Esophagus (tissue), 2 donors: ENCODE results near the gene KMT2A. TPM values are rescaled to one million over a fixed set of nuclear protein-coding genes. Genes with fewer than 3 reads are reported as not detected.

Experiments used
- H3K27ac ChIP-seq, 2 donors: one replicate each; pipeline ENCODE4 v1.5.1; 2013; ENCODE audit warnings: low read depth in 2 of 2, mild to moderate bottlenecking in 2 of 2, inconsistent platforms in 1 of 2, low read length in 1 of 2, moderate library complexity in 1 of 2
- H3K27me3 ChIP-seq, 2 donors: one replicate each; pipeline ENCODE4 v1.6.1; 2013; ENCODE audit warnings: low read length in 2 of 2, control low read depth in 1 of 2, mild to moderate bottlenecking in 1 of 2; ENCODE audit not compliant: insufficient read depth in 2 of 2, control insufficient read depth in 1 of 2
- H3K36me3 ChIP-seq, 2 donors: one replicate each; pipeline ENCODE4 v1.6.1; 2013; ENCODE audit warnings: low read length in 1 of 2; ENCODE audit not compliant: control insufficient read depth in 2 of 2, insufficient read depth in 2 of 2
- H3K4me1 ChIP-seq, 2 donors: one replicate each; pipeline ENCODE4 v1.6.1; 2013; ENCODE audit warnings: low read length in 1 of 2; ENCODE audit not compliant: control insufficient read depth in 2 of 2, insufficient read depth in 2 of 2
- H3K4me3 ChIP-seq, 2 donors: one replicate each; pipeline ENCODE4 v1.5.1; 2013; ENCODE audit warnings: low read length in 2 of 2, mild to moderate bottlenecking in 2 of 2, low read depth in 1 of 2, moderate library complexity in 1 of 2
- H3K9me3 ChIP-seq, 2 donors: one replicate each; pipeline ENCODE4 v1.6.1; 2013; ENCODE audit warnings: mild to moderate bottlenecking in 2 of 2, low read depth in 1 of 2, low read length in 1 of 2, moderate library complexity in 1 of 2; ENCODE audit not compliant: control insufficient read depth in 2 of 2, insufficient read depth in 1 of 2
- WGBS, 2 donors: extraction: QIAGEN DNeasy Blood & Tissue Kit; methylation state at CpG; one replicate each; pipeline ENCODE4 v1.1.7; 2013; 5-methylcytosine and 5-hydroxymethylcytosine counted together
- polyA plus RNA-seq, 2 donors: library from polyadenylated mRNA; stranded (reverse); fragments of 200-250 nt; gene quantifications; one replicate each; pipeline ENCODE4 v1.2.3, GENCODE V29; 2013
- donor health status: healthy with polysubstance abuse.
- donor health status: Bipolar disorder and iron deficiency.

KMT2A gene
- polyA plus RNA-seq, 2 donors = 6.4 to 8.5 TPM

DNA sequence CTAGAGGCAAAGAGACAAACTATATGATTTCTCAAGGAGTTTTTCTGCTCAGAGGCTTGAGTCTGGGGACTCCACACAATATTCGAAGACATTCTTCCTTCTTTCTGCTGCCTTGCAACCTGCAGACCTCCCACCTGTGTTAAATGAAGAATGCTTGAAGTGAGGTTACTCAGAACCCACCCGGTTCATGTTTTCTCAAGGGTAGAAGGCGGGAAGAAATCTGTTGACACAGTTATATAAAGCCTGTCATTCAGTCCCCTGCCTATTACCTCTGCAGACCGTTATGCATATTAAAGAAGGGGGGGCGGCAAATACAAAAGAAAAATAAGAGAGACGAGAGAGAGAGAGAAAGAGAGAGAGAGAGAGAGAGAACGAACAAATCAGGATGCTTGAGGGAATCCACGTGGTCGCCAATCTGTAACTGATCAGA, 2.2 kb upstream of the KMT2A start:
- Histone ChIP-seq H3K36me3 (no peaks in the 10 kb centered on the region), H3K9me3 (no peaks in the 10 kb centered on the region), H3K27ac (no peak overlapping the region), H3K4me3 (peak overlapping the region; percentile 72 to 89), H3K27me3 (no peaks in the 10 kb centered on the region), H3K4me1 (peaks cover 5 to 6% of the 10 kb centered on the region in 2 donors)
- 3 to 4% methylated on average over 9 of the region's 9 CpGs for WGBS, 2 donors

GRCh38 chr11:118434553-118435289, 1.6 kb upstream of the KMT2A start:
- peak overlapping the region; percentile 72 to 89 for H3K4me3 ChIP-seq
- no peaks in the 10 kb centered on the region for H3K27me3 ChIP-seq
- H3K27ac ChIP-seq = peak overlapping the region; percentile 79 to 82
- peaks cover 5 to 6% of the 10 kb centered on the region in 2 donors for H3K4me1 ChIP-seq
- 0 to 1% methylated on average over 39 of the region's 39 CpGs for WGBS, 2 donors
- no peaks in the 10 kb centered on the region for H3K36me3 ChIP-seq
- no peaks in the 10 kb centered on the region for H3K9me3 ChIP-seq

GRCh38 chr11:118435290-118435892, 901 bp upstream of the KMT2A start:
- H3K9me3 ChIP-seq = no peaks in the 10 kb centered on the region
- H3K27ac ChIP-seq = peak overlapping the region; percentile 81 to 82
- peak overlapping the region; percentile 72 to 89 for H3K4me3 ChIP-seq
- H3K4me1 ChIP-seq = peaks cover 5 to 6% of the 10 kb centered on the region in 2 donors
- H3K36me3 ChIP-seq = no peaks in the 10 kb centered on the region
- H3K27me3 ChIP-seq = no peaks in the 10 kb centered on the region
- WGBS, 2 donors = 0 to 1% methylated on average over 34 of the region's 34 CpGs

DNA sequence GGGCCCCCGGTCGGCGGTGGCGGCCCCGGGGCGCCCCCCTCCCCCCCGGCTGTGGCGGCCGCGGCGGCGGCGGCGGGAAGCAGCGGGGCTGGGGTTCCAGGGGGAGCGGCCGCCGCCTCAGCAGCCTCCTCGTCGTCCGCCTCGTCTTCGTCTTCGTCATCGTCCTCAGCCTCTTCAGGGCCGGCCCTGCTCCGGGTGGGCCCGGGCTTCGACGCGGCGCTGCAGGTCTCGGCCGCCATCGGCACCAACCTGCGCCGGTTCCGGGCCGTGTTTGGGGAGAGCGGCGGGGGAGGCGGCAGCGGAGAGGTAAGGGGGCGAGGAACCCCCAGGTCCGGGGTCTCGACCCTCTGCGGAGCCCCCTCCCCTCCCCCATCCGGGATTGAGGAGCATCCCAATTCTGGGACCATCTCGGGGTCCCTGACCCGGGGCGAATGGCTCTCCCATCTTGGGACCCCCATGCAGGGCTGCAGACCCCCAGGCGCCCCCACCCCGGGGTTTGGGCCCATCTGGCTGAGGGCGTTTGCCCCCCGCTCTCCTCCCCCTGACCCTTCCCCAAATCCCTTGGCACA, 431 bp downstream of the KMT2A start:
- Histone ChIP-seq H3K36me3 (no peaks in the 10 kb centered on the region), H3K4me1 (peaks cover 5 to 6% of the 10 kb centered on the region in 2 donors), H3K4me3 (peak overlapping the region; percentile 89 to 94), H3K9me3 (no peaks in the 10 kb centered on the region), H3K27me3 (no peaks in the 10 kb centered on the region), H3K27ac (peak overlapping the region; percentile 84 to 88)
- WGBS, 2 donors = 0 to 1% methylated on average over 37 to 55 of the region's 55 CpGs

DNA sequence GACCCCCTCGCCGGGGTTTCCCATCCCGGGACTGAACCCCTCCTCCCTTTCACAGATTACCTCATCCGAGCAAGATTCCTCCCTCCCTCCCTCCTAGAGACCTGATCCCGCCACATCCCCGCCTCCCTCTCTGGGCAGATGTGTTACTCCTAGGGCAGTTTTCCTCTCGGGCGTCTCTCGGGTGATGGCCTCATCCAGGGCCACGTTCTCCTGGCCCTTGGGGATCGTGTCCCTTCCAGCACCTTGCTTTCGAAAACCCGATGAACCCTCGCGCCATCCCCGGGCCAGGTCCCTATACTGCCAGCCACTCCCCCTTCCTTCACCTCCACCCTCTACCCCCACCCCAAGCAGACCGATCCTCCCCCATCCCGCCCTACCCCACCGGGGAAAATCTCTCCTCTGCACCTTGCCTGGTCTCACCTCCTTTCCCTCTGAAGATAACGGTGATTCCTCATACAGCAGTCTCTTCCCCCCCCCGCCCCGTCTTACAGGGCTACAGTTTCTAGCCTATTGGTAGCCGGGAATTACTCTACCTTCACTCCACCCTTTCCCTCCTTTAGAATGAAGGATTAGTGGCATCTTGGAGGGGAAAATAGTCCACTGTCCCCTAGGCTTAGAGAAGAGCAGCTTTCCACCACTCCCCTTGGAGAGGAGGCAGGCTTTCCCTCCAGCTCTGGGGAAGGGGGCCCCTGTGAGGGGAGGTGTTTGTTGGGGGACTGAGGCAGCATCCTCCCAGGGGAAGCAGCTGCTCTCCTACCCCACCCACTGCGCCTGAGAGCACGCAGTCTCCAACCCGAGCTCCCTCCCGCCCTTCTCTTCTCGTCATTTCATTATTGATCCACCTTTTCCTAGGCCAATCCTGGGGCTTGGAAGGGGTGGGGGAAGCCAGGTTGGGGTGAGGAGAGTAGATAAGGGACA, 1.2 kb downstream of the KMT2A start:
- Histone ChIP-seq H3K4me3 (peak overlapping the region; percentile 89 to 94), H3K27me3 (no peaks in the 10 kb centered on the region), H3K36me3 (no peaks in the 10 kb centered on the region), H3K4me1 (peaks cover 6 to 8% of the 10 kb centered on the region in 2 donors), H3K27ac (peak overlapping the region; percentile 84 to 88), H3K9me3 (no peaks in the 10 kb centered on the region)
- WGBS, 2 donors = 0 to 1% methylated on average over 24 to 28 of the region's 28 CpGs

GRCh38 chr11:118438314-118438931, 2.1 kb downstream of the KMT2A start:
- no peaks in the 10 kb centered on the region for H3K36me3 ChIP-seq
- WGBS, 2 donors = 1% methylated on average over 14 of the region's 14 CpGs
- H3K4me3 ChIP-seq = peak overlapping the region; percentile 34 to 89
- H3K4me1 ChIP-seq = peaks cover 6 to 8% of the 10 kb centered on the region in 2 donors
- H3K27ac ChIP-seq = peak overlapping the region; percentile 84 to 88
- H3K27me3 ChIP-seq = no peaks in the 10 kb centered on the region
- H3K9me3 ChIP-seq = no peaks in the 10 kb centered on the region

DNA sequence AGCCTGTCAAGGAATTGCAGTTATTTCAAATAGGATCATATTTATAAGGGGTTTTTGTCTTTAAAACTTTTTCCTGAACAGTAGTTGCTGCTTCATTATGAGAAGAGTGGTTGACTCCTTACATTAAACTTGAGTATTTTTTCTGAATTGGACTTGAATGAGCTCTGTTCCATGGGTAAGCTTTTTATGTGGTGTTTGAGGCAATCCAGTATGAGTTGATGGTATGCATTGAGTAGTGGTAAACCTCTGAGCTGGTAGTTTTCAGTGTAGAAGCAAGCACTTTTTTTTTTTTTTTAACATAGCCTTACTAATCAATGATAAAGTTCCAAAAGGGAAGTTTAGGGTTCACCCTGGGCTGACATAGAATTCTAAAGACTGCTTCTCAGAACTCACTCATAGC, 3.4 kb downstream of the KMT2A start:
- Histone ChIP-seq H3K4me3 (no peak overlapping the region), H3K36me3 (no peaks in the 10 kb centered on the region), H3K4me1 (peaks cover 6 to 7% of the 10 kb centered on the region in 2 donors), H3K27me3 (no peaks in the 10 kb centered on the region), H3K27ac (no peak overlapping the region), H3K9me3 (no peaks in the 10 kb centered on the region)

DNA sequence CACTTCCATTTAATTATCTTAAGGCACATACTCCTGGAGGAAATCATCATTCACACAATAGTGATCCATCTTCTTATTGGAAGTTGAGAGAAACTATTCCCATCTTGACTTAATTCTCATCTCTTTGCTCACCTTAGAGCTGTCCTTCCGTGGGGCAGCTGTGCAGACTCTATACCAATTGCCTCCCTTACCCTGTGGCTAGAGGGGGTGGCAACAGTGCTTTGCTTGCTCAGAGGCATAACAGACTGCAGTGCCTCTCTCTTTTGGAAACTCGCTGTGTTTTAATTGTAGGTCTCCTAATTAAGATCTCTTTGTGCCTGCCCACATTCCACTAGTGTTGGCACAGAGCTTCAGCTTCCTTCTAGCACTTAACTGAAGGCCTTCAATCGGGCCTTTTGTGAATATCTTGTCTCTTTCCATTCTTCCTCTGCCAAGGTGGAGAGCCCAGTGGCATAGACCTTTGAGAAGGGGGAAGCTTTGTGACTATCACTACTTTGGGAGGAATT, 5.5 kb downstream of the KMT2A start:
- Histone ChIP-seq H3K27ac (no peak overlapping the region), H3K36me3 (no peaks in the 10 kb centered on the region), H3K4me1 (peaks cover 1 to 3% of the 10 kb centered on the region in 2 donors), H3K9me3 (no peaks in the 10 kb centered on the region), H3K27me3 (no peaks in the 10 kb centered on the region), H3K4me3 (no peak overlapping the region)
- WGBS, 2 donors = 27 to 37% methylated on average over 3 of the region's 3 CpGs

DNA sequence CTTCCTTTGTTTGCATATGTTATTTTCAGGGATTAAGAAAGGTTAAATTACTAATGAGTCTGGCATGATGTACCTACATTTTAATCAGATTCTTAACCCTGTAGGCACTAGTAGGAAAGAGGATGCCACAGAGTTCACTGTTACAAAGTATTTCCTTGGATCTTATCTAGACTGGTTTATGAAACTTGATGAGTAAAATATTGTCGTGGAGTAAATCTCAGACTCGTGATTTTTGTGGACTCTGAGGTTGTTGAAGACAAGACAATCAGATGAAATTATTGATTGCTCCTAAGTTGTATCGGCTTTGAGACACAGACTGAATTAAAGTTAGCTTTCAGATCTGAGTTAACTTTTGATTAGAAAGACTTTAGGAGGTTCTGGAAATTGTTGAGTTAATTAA, 6.0 kb downstream of the KMT2A start:
- no peak overlapping the region for H3K27ac ChIP-seq
- no peaks in the 10 kb centered on the region for H3K27me3 ChIP-seq
- H3K4me1 ChIP-seq = peaks cover 1 to 3% of the 10 kb centered on the region in 2 donors
- H3K4me3 ChIP-seq = no peak overlapping the region
- no peaks in the 10 kb centered on the region for H3K36me3 ChIP-seq
- 58 to 62% methylated on average over 3 of the region's 3 CpGs for WGBS, 2 donors
- no peaks in the 10 kb centered on the region for H3K9me3 ChIP-seq
